Stimulated activated naive CD4-positive, alpha-beta T cell treated with Interleukin-2 at 50 U/mL for 16 hours (primary cell): ENCODE results near the gene UST.
A peak's percentile ranks its signal among the peaks of the same experiment; 100 is the strongest.

Source experiments
- DNase-seq: peaks from one replicate; lab custom pipeline; 2025; lab: John Stamatoyannopoulos, UW

The UST gene

GRCh38 chr6:148746363-148747144 lies at the start of gene UST:
UST (plus strand) TSS chr6:148747030; CDS start chr6:148747431, 401 bp downstream.
- DNase-seq: peak; percentile 67

- no peak for DNase-seq
These were observed 48.9 kb upstream of the UST start for GRCh38 chr6:148697895-148698440.

GRCh38 chr6:148698671-148699180 lies 48.1 kb upstream of the UST start:
- DNase-seq: no peak

GRCh38 chr6:148700047-148700715 lies 46.6 kb upstream of the UST start:
- DNase-seq: no peak

- no peak for DNase-seq
These were observed 46.0 kb upstream of the UST start for GRCh38 chr6:148700741-148701311.

- DNase-seq: no peak
These were observed 45.5 kb upstream of the UST start for GRCh38 chr6:148701375-148701774.

- DNase-seq: no peak
These were observed 42.9 kb upstream of the UST start for GRCh38 chr6:148703900-148704299.

GRCh38 chr6:148704400-148705246 lies 42.2 kb upstream of the UST start:
- no peak for DNase-seq

GRCh38 chr6:148708707-148709106 lies 38.1 kb upstream of the UST start:
- DNase-seq: no peak

- no peak for DNase-seq
These were observed 37.3 kb upstream of the UST start for GRCh38 chr6:148709577-148709976.

GRCh38 chr6:148711833-148712654 lies 34.8 kb upstream of the UST start:
- no peak for DNase-seq

GRCh38 chr6:148713033-148713738 lies 33.6 kb upstream of the UST start:
- DNase-seq: no peak

- no peak for DNase-seq
These were observed 32.9 kb upstream of the UST start for GRCh38 chr6:148713921-148714320.

- no peak for DNase-seq
These were observed 30.0 kb upstream of the UST start for GRCh38 chr6:148716811-148717210.

GRCh38 chr6:148720406-148720805 lies 26.4 kb upstream of the UST start:
- DNase-seq: no peak

- no peak for DNase-seq
These were observed 25.9 kb upstream of the UST start for GRCh38 chr6:148720897-148721296.

GRCh38 chr6:148723484-148723883 lies 23.3 kb upstream of the UST start:
- no peak for DNase-seq

GRCh38 chr6:148724428-148724827 lies 22.4 kb upstream of the UST start:
- DNase-seq: no peak

- no peak for DNase-seq
These were observed 19.7 kb upstream of the UST start for GRCh38 chr6:148727104-148727503.

- no peak for DNase-seq
These were observed 10.8 kb upstream of the UST start for GRCh38 chr6:148735989-148736388.
